Smooth muscle cell of the brain vasculature (primary cell): ENCODE data around the gene CADPS.

ENCODE experiments used
- DNase-seq: peaks from one replicate; pipeline ENCODE4 v3.0.0-alpha.2; 2012; ENCODE audit warnings: low read depth, low spot score

The CADPS gene

GRCh38 chr3:62558549-62559112 lies 316.6 kb downstream of the CADPS start:
- DNase-seq = no peak

DNA sequence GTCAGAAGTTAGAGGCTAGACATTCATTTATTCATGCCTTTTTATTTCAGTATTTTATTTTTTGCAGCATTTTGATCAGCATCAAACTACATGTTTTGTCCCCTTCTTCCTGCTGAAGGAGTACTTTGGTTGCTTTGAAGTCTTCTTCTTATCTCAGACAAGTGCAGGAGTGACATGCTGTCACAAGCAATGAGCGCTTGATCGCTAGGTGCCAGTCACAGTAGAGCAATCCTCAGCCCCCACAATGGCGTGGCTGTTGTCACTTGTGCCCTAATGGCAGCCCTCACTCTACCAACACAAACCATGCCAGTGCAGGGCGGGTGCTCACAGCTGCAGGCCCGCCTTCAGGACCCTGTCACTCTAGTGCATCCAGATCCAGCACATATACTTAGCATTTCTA lies 317.2 kb downstream of the CADPS start:
- DNase-seq = no peak

GRCh38 chr3:62557450-62557849 lies 317.8 kb downstream of the CADPS start:
- DNase-seq = no peak

GRCh38 chr3:62556121-62556815 lies 318.9 kb downstream of the CADPS start:
- DNase-seq = no peak

GRCh38 chr3:62554264-62554799 lies 320.9 kb downstream of the CADPS start:
- DNase-seq = no peak

GRCh38 chr3:62553811-62554210 lies 321.4 kb downstream of the CADPS start:
- DNase-seq = no peak

DNA sequence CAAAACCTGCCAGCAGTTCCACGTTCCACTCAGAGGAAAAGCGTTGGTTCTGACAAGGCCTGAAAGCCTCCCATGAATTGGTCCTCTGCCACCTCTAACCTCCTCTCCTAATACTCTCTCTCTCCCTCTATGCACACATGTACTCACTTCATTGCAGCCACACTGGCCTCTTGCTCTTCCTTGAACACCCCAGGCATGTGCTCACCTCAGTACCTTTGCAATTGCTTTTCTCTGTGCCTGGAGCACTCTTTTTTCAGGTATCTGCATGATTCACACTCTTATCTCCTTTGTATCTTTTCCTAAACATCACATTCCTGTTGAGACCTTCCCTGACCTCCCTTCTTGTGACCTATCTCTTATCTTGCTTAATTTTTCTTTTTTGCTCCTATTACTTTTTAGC lies 323.7 kb downstream of the CADPS start:
- DNase-seq = no peak

DNA sequence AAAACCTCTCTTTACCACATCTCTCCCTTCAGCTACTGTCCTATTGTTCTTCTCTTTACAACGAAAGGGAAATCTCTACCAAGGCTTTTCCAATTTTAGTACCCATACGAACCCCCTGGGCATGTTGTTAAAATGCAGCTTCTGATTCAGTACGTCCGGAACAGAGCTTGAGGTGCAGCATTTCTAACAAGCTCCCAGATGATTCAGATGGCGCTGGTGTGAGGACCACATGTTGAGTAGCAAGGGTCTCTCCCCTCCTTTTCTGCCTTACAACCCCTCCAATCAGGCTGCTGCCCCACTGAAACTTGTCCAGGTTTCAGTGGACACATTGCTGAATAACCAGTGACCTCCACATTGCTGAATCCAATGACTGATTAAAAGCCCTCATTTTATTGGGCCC lies 324.8 kb downstream of the CADPS start:
- no peak for DNase-seq

GRCh38 chr3:62548528-62549205 lies 326.5 kb downstream of the CADPS start:
- no peak for DNase-seq

DNA sequence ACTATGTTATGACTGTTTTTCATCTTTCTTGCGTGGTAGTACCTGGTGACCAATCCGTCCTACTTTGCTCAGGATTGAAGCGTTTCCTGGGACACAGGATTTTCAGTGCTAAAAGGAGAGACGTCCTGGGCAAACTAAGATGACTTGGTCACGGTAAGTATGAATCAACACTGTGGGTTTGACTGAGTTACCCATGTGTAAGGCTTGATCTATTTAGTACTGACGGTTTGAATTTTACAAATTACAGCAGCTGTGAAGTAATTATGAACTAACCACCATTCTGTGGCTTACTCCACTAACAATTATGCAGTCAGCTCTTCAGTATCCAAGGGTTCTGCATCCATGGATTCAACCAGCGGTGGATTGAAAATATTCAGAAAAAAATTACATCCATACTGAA lies 328.9 kb downstream of the CADPS start:
- no peak for DNase-seq

- no peak for DNase-seq
These were observed 333.0 kb downstream of the CADPS start for GRCh38 chr3:62542185-62542584.

GRCh38 chr3:62539762-62540161 lies 335.5 kb downstream of the CADPS start:
- DNase-seq = no peak

DNA sequence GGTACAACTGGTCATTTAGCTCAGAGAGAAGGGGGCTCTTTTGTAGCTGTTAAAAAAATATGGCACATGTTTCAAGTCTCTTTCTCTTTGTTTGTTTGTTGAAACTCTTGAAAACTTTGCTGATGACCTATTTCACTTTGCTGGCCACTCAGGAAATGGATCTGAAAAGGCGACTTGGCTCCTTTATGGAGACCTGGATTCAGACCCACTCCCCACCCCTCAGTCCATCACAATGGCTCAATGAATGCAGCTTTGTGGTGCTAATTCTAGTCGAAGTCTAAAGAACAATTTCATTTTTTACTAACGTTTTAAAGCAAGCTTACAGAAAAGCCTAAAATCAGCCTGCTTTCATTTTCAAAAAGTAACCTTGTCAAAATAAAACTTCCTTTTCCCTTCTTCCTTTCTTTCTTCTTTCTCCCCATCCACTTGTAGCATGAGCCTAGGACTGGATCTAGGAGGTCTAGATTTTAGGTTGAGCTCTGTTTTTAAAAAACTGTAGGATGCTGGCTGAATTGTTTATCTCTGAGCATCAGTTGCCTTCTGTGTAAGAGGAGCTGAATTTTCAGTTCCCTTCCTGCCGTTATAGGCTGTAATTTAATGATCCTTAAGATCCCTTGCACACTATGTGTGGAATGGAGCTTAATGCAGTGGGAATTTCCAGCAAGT lies 336.4 kb downstream of the CADPS start:
- no peak for DNase-seq

- no peak for DNase-seq
These were observed 340.9 kb downstream of the CADPS start for GRCh38 chr3:62534326-62534725.

DNA sequence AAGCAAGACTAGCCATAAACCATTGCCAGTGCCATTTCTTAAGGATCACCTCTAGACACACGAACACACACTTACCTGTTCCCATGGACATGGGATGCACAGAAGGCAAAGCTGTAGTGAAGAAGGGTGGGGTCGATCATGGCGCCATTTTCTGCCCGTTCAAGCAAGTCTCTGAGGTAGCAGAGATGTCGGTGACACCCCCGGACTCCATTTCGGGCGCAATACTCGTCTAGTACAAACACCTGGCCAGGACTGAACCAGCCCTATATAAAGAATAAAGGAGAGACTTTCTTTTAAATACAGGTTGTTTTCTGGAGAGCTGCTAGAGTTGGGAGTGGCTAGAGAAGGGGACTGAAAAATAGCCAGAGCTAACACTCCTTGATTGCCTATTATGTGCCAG lies 342.4 kb downstream of the CADPS start:
- no peak for DNase-seq

- DNase-seq = no peak
These were observed 343.2 kb downstream of the CADPS start for GRCh38 chr3:62531981-62532380.

DNA sequence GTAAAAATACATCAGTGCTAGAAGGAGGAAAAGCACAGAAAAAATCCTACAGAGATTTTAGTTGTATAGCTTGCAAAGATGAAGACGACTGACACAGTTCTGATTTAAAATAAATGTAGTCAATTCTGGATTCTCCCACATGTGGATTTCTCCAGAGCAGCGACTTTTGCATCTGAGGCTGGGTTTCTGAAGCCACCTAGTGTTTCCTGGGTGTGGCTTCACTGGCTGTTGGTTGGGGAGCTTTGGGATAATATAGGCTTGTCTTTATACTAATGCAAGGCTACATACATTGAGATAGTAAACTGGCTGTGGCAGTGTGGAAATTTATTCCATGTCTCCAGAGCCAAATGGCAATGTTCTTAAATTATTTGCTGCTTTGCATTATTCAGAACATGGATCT lies 343.7 kb downstream of the CADPS start:
- DNase-seq = no peak

DNA sequence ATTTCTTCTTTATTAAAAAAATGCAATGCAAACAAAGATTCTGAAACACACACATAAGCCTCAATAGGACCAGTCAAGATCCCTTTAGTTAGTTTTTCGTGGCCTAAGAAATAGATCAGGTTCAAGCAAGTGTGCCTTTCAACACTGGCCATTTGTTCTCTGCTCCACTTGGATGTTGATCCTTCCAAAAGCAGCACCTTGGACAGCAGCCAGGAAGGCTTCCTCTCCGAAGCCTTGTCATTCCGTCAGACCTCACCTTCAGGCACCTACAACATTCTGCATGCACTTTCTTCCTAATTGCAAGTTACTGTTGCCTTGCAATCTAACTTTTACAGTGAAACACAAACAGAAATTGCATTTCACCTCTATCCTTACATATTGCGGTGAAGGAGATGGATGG lies 346.0 kb downstream of the CADPS start:
- DNase-seq = peak; percentile 3

DNA sequence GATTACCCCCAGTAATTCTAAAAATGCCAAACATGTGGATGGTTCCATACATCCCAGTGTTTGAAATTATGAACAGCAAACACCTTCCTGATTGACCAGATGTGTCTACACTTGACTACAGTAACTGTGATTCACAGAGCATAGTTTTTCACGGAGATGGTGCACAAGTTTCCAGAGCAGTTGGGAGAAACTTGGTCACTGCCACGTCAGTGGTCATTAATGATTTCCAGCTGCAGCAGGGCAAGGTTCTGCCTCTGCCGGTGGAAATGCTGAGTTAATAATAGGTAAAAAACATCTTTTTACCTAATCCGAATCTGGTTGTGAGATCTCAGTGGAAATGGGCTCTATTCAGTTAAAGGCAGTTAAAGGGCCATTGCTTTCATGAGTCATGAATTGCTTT lies 347.7 kb downstream of the CADPS start:
- DNase-seq = no peak

DNA sequence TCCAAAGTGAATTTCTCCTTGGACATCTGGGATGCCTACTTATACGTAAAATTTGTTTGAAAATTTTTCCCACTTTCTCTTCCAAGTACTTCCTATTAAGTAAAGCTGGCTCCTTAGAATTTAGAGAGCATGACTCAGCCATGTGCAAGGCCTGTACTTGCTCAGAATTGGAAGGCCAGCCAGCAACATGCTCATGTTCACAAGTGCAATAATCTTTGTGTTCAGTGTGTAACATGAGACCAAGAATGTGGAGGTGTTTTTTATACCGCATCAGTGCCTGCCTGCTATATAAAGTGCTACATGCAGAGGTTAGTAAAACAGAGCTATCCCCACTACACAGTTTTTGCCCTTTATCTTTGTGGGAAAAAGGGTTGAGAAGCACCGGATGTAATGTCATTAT lies 349.9 kb downstream of the CADPS start:
- no peak for DNase-seq

DNA sequence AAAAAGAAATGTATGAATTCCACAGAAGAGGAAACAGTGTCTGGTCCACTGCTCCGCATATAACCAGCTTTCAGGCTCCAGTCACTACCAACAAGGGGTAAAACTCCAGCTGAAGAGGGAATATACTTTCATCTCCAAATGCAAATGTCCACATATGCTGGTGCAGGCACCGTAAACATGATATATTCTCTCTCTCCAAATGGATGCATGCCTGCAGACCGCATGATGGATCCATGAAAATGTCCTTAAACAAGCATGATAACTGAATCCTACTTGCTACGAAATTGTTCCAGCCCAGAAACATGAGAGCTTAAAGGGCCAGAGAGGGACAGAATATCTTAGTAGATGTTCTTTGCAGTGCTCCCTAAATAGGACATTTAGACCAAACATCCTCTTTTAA lies 351.5 kb downstream of the CADPS start:
- no peak for DNase-seq

DNA sequence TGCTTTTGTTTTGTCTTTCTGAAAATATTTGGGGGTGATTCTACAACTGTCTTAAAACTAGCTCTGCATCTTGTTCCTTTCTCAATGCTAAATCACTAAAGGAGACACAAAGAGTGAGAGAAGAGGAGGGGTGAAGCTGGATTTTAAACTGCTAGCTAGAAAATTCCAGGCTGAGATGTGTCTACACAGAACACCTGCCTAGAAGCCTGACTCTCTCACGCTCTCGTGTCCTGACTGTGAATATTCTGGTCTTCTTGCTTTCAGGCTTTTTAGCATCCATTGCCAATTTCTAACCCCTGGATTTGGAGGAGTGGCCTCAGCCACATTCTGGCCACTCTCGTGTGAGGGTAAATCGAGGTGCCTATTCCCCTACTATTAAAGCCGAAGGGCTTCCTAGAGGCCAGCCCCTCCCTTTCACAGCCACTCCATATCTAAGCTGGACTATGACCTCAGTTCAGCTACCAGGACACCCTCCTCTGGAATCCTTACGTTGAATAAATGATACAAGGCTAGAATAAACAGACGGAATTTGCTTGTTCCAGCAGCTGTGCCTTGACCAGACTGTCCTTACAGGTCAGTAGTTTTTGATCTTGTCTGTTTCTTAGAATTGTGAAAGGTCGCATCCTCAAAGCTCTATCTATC lies 353.6 kb downstream of the CADPS start:
- no peak for DNase-seq
